HG02885 (cell line): ENCODE results near the gene LLGL1.

Experiments
- ATAC-seq: cut with Tn5 transposase; IDR thresholded peaks from one replicate; pipeline ENCODE4 v1.9.1; 2021; ENCODE audit warnings: mild to moderate bottlenecking; ENCODE audit not compliant: unreplicated experiment, poor library complexity

LLGL1 gene

GRCh38 chr17:18263885-18264682 is 38.6 kb downstream of the LLGL1 start:
- no peak for ATAC-seq

DNA sequence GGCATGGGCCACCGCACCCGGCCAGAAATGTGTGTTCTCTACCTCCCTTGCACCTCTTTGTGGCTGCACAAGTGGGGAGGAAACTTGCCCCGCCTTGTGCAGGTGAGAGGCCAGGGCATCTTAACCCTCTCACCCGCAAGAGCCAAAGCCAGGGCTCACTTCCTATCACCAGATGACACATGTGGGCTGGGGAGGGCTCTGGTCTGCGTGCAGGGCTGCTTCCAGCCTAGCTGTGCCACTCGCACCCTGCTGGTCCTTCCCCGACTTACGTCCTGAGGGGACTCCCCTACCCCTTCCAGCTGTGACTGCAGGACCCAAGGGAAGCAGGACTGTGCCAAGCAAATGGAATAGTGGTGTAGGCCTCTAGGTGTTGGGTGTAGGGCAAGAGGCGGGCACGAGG is 41.9 kb downstream of the LLGL1 start:
- no peak for ATAC-seq

- no peak for ATAC-seq
These were observed 42.7 kb downstream of the LLGL1 start for GRCh38 chr17:18267927-18268711.

- ATAC-seq: no peak
These were observed 44.9 kb downstream of the LLGL1 start for GRCh38 chr17:18270046-18270931.

- no peak for ATAC-seq
These were observed 51.6 kb downstream of the LLGL1 start for GRCh38 chr17:18277076-18277475.

- no peak for ATAC-seq
These were observed 53.4 kb downstream of the LLGL1 start for GRCh38 chr17:18278867-18279266.

DNA sequence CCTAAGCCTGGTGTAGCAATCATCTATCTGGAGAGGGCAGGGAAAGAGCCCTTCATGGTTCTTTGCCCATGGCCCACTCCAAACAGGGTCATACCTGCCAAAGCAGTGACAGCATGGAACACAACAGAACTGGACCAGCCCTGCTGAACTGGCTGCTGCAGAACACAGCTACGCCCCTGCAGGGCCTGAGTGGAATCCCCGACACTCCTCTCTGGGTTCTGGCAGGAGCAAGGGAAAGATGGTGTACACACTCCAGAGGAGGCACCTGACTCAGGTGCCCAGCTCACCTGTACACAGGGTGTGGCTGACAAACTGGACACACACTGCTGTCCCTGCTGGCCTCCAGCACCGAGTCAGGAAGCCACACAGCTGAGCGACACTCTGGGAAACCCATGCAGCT is 54.8 kb downstream of the LLGL1 start:
- ATAC-seq: no peak

GRCh38 chr17:18280766-18281371 is 55.4 kb downstream of the LLGL1 start:
- ATAC-seq: no peak

- no peak for ATAC-seq
These were observed 56.4 kb downstream of the LLGL1 start for GRCh38 chr17:18281788-18282187.

GRCh38 chr17:18285296-18285695 is 59.9 kb downstream of the LLGL1 start:
- ATAC-seq: no peak

GRCh38 chr17:18291718-18292540 is 66.5 kb downstream of the LLGL1 start:
- no peak for ATAC-seq
